HepG2 (cell line): ENCODE data around the gene PLAAT3. TPM values are rescaled to one million over a fixed set of nuclear protein-coding genes. Genes with fewer than 3 reads are reported as not detected.

Source experiments
- CTCF ChIP-seq: sonication (generic); formaldehyde crosslinking; IDR thresholded peaks from 2 replicates; pipeline ENCODE4 v1.5.0; 2020; ENCODE audit warnings: mild to moderate bottlenecking, missing genetic modification reagents, moderate library complexity
- FOXP4 ChIP-seq: sonication (generic); formaldehyde crosslinking; IDR thresholded peaks from 2 replicates; pipeline ENCODE4 v1.4.0; 2020; ENCODE audit warnings: missing genetic modification reagents
- HNF4G ChIP-seq, 2 experiments: sonication (generic) in 1 of 2; formaldehyde crosslinking in 1 of 2; IDR thresholded peaks; 2 replicates each; pipeline versions ENCODE4 v1.4.0 to v1.6.1; 2011 to 2020; ENCODE audit warnings: borderline replicate concordance in 2 of 2, low read depth in 2 of 2, mild to moderate bottlenecking in 2 of 2, low read length in 1 of 2, missing genetic modification reagents in 1 of 2, moderate library complexity in 1 of 2
- KDM2A ChIP-seq: sonication (generic); formaldehyde crosslinking; IDR thresholded peaks from 2 replicates; pipeline ENCODE4 v1.4.0; 2020; ENCODE audit warnings: low read depth, missing genetic modification reagents, borderline replicate concordance
- MED1 ChIP-seq: sonication (generic); formaldehyde crosslinking; IDR thresholded peaks from 2 replicates; pipeline ENCODE4 v1.4.0; 2020; ENCODE audit warnings: missing genetic modification reagents
- NFYC ChIP-seq: IDR thresholded peaks from 2 replicates; pipeline ENCODE4 v1.6.1; 2016; ENCODE audit warnings: missing genetic modification reagents, missing compliant biosample characterization
- ZMAT3 ChIP-seq: sonication (generic); formaldehyde crosslinking; conservative IDR thresholded peaks from 2 replicates; pipeline ENCODE4 v1.7.0; 2021; ENCODE audit warnings: missing genetic modification reagents
- ZSCAN29 ChIP-seq: sonication (generic); formaldehyde crosslinking; conservative IDR thresholded peaks from 2 replicates; pipeline ENCODE4 v1.4.0; 2020; ENCODE audit warnings: mild to moderate bottlenecking, missing genetic modification reagents
- polyA plus RNA-seq, 8 experiments: library from polyadenylated mRNA; depleted of rRNA in 3 of 8; stranded (reverse) in 7 of 8; unstranded in 1 of 8; fragments of >200 nt; fragmentation: Illumina TruSeq in 4 of 8; extraction: Trizol in 4 of 8; gene quantifications; 2 replicates each; pipeline versions ENCODE4 v1.2.1 to v1.2.3, GENCODE V29; 2011 to 2016; ENCODE audit warnings: low read depth in 4 of 8, missing spikeins in 1 of 8, mixed read lengths in 1 of 8; ENCODE audit not compliant: insufficient read depth in 1 of 8
- total RNA-seq, 5 experiments: library from RNA; depleted of rRNA; stranded (reverse); fragments of >200 nt; fragmentation: Illumina TruSeq; extraction: Trizol; gene quantifications; 2 replicates each; pipeline ENCODE4 v1.2.3, GENCODE V29; 2016; ENCODE audit warnings: low read depth in 1 of 5
- TF ChIP-seq, protein P1 (sequence below): sonication (generic); formaldehyde crosslinking; conservative IDR thresholded peaks from 2 replicates; pipeline ENCODE4 v1.8.0; 2022; ENCODE audit warnings: mild to moderate bottlenecking, moderate library complexity, missing genetic modification reagents
- TF ChIP-seq, protein P2 (sequence below): sonication (generic); formaldehyde crosslinking; IDR thresholded peaks from 2 replicates; pipeline ENCODE4; 2020; ENCODE audit warnings: missing genetic modification reagents, mild to moderate bottlenecking, borderline replicate concordance
- TF ChIP-seq, protein P3 (sequence below): sonication (generic); formaldehyde crosslinking; IDR thresholded peaks from 2 replicates; pipeline ENCODE4 v1.4.0; 2020; ENCODE audit warnings: low read depth, mild to moderate bottlenecking, missing genetic modification reagents

The PLAAT3 gene
- total and polyA plus RNA-seq, 2 of the 13 experiments (the other 11 are each of a cell fraction or from before 2014, with no cell fraction given) = 9.3 to 16.4 TPM

DNA sequence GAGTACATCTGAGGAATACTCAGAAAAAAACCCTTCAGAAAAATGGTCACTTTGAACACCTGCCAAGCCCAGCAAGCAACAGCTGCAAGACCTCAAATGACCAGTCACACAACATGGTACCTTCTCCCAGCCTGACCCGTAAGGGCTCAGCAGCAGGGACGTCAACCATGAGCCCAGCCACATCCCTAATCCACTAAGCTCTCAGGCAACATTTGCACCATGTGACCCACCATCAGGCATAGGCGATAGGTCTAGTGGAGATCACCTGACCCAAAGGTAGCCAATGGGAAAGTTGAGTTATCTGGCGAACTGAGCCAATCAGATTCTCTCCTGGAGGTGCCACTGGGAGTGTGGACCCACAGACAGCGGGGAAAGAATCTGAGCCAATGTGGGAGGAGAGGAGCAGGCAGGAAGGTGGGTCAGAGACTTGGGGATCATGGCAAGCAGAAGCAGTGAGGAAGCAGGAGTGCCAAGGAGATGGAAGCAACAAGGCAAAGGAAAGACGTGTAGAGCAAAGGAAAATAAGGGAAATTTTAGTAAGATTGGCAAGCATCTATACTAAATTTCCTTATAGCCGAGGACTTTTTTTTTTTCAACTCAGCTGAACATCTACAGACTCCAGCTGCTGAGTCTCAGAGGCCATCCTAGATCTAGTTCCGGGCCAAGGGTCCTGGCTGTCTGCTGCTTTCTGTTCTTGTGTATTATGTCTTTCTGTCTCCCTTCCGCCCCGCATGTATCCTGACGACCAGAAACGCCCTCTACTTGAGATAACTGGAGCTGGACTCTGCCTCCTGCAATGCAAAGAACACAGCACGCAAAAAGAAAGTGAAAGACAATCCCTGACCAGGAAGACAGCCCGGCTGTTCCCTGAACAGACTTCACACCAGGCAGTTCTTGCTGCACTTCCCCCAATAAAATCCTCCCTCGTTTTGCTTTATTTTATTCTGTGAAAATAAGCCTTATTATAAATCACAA lies 40.1 kb downstream of the PLAAT3 start (continued):
- TF ChIP-seq, protein P1, sequence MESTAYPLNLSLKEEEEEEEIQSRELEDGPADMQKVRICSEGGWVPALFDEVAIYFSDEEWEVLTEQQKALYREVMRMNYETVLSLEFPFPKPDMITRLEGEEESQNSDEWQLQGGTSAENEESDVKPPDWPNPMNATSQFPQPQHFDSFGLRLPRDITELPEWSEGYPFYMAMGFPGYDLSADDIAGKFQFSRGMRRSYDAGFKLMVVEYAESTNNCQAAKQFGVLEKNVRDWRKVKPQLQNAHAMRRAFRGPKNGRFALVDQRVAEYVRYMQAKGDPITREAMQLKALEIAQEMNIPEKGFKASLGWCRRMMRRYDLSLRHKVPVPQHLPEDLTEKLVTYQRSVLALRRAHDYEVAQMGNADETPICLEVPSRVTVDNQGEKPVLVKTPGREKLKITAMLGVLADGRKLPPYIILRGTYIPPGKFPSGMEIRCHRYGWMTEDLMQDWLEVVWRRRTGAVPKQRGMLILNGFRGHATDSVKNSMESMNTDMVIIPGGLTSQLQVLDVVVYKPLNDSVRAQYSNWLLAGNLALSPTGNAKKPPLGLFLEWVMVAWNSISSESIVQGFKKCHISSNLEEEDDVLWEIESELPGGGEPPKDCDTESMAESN = 0 out of 2 replicates have a peak, but pooled peaks have one; percentile 32
- peak; percentile 12; the same call in 1 of the 2 replicates for TF ChIP-seq KDM2A (CRISPR knock-in tag)
- no peak for TF ChIP-seq ZSCAN29 (CRISPR knock-in tag)
- TF ChIP-seq, protein P2, sequence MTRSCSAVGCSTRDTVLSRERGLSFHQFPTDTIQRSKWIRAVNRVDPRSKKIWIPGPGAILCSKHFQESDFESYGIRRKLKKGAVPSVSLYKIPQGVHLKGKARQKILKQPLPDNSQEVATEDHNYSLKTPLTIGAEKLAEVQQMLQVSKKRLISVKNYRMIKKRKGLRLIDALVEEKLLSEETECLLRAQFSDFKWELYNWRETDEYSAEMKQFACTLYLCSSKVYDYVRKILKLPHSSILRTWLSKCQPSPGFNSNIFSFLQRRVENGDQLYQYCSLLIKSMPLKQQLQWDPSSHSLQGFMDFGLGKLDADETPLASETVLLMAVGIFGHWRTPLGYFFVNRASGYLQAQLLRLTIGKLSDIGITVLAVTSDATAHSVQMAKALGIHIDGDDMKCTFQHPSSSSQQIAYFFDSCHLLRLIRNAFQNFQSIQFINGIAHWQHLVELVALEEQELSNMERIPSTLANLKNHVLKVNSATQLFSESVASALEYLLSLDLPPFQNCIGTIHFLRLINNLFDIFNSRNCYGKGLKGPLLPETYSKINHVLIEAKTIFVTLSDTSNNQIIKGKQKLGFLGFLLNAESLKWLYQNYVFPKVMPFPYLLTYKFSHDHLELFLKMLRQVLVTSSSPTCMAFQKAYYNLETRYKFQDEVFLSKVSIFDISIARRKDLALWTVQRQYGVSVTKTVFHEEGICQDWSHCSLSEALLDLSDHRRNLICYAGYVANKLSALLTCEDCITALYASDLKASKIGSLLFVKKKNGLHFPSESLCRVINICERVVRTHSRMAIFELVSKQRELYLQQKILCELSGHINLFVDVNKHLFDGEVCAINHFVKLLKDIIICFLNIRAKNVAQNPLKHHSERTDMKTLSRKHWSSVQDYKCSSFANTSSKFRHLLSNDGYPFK (CRISPR knock-in tag) = 0 out of 2 replicates have a peak, but pooled peaks have one; percentile 11
- TF ChIP-seq HNF4G (IDR thresholded peaks at IDR 0.05; ENCODE audit: borderline replicate concordance, low read depth, low read length) = peak; percentile 51; the same call in 1 of the 2 replicates
- TF ChIP-seq HNF4G (CRISPR knock-in tag; IDR thresholded peaks at IDR 0.05; ENCODE audit: borderline replicate concordance, low read depth) = no peak
- peak; percentile 58 for TF ChIP-seq CTCF (CRISPR knock-in tag)
- TF ChIP-seq, protein P3, sequence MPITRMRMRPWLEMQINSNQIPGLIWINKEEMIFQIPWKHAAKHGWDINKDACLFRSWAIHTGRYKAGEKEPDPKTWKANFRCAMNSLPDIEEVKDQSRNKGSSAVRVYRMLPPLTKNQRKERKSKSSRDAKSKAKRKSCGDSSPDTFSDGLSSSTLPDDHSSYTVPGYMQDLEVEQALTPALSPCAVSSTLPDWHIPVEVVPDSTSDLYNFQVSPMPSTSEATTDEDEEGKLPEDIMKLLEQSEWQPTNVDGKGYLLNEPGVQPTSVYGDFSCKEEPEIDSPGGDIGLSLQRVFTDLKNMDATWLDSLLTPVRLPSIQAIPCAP = 0 out of 2 replicates have a peak, but pooled peaks have one; percentile 85
- TF ChIP-seq FOXP4 (CRISPR knock-in tag) = 0 out of 2 replicates have a peak, but pooled peaks have one; percentile 27
- TF ChIP-seq MED1 (CRISPR knock-in tag) = peak; percentile 42; the same call in 1 of the 2 replicates
- TF ChIP-seq ZMAT3 = 0 out of 2 replicates have a peak, but pooled peaks have one; percentile 19
- peak; percentile 42 for TF ChIP-seq NFYC (CRISPR knock-in tag)
